Measurements from ENCODE around the gene COL1A1. TPM values are rescaled to one million over a fixed set of nuclear protein-coding genes. Genes with fewer than 3 reads are reported as not detected.

COL1A1 gene
- total RNA-seq, result 5,508 and 7,896 TPM in 2 replicates

DNA sequence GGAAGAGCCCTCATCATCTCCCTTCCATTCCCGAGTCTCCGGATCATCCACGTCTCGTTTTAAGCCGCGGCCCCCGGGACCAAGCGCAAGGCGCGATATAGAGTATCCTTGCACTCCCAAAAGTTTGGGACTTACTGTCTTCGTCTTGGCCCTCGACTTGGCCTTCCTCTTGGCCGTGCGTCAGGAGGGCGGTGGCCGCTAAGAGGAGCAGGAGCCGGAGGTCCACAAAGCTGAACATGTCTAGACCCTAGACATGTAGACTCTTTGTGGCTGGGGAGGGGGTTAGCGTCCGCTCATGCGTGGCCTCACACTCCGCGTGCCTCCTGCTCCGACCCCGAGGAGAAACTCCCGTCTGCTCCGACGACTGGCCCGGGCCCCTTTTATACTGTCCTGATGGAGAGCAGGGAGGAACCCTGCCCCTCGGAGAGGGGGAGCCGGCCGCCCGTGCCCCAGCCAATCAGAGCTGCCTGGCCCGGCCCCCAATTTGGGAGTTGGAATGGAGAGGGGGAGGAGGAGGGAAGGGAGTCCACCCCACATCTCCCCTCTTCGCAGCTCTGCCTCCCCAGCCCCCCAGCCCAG lies at the start of gene COL1A1:
Gene COL1A1 (minus strand): TSS at position 356 of the 579 bp plus-strand sequence. CDS start 118 bp downstream, at position 238.

DNA sequence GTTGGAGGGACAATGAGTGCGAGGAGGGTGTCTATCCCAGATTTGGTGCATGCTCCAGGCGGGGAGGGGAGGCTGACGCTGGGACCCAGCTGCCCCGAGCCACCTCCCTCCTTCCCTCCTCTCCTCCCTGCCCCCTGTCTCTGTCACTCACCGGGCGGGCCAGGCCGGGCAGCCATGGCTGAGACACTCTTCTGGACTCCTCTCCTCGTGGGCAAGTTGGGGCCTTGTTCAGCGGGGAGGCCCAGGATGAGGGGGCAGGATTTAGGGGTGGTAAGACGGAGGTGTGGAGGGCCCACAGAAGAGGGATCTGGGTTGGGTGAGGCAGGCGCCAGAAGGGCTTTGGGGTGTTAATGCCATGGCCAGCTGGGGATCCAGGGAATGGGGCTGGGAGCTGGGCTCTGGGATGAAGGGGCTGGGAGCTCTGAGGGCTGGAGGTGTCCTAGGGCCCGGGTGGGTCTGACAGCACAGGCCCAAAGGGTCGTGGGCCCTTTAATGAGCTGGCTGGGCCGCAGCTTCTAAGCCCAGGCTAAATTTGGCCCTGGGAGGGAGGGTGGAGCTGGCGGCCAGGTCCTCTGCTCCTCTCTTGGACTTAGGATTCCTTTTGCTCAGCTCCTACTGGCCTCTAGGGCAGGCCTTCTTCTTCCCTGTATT lies 35.4 kb downstream of the COL1A1 start, which contains the start of gene SGCA:
Gene SGCA (plus strand): TSS at position 139 of the 651 bp plus-strand sequence. CDS start 36 bp downstream, at position 175.

DNA sequence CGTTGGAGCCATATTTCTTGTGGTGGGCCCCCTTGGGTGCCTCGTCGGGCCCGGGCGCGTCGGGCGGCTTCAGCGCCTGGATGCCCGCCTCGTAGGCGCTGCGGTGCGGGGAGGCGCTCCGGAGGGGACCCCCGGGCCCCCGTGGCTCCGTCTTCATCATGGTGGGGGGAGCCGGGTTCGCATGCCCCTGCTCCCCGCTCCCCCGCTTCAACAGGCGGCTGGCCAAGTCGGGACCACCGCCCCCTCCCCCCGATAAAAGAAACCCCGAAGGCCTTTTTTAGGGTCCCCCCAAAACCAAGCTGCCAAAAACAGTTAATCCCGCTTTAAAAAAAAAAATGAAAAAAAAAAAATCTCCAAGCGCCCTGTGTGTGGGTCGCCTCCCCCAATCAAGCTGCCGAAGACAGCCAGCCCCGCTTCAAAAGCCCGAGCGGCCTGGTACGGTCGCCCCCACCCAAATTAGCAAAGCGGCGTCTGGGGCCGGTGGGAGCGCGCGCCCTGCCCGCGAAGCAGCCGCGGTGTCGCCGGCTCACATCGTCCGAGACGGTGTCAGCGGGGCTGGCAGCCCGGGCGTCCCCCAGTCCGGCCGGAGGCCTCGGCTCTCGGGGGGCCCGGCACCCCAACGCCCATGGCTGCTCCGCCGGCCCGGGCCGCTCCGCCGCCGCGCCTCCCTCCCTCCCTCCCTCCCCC lies 50.9 kb downstream of the COL1A1 start, which contains the start of gene PPP1R9B:
Gene PPP1R9B (minus strand): TSS at position 324 of the 687 bp plus-strand sequence. CDS start 164 bp downstream, at position 160.

Other genes with a start within 250 kb of the COL1A1 start
- not detected in 2 replicates for gene DLX4, start 232.4 kb downstream of the COL1A1 start, total RNA-seq
- not detected in 2 replicates for gene DLX3, start 206.4 kb downstream of the COL1A1 start, total RNA-seq
- 20.8 and 218 TPM in 2 replicates for gene ITGA3, start 145.5 kb downstream of the COL1A1 start, total RNA-seq
- 21.9 and 22.4 TPM in 2 replicates for gene PDK2, start 106.3 kb downstream of the COL1A1 start, total RNA-seq
- gene SAMD14, start 71.5 kb downstream of the COL1A1 start, total RNA-seq, result 1.4 and 3.2 TPM in 2 replicates
- 39.2 and 46.4 TPM in 2 replicates for gene PPP1R9B, start 51.0 kb downstream of the COL1A1 start, total RNA-seq
- 0.26 and 0.47 TPM in 2 replicates for gene SGCA, start 35.6 kb downstream of the COL1A1 start, total RNA-seq
- 0.09 TPM in 1 of 2 replicates, not detected in the other for gene TMEM92, start 72.8 kb upstream of the COL1A1 start, total RNA-seq
- 28.8 and 32.2 TPM in 2 replicates for gene XYLT2, start 144.5 kb upstream of the COL1A1 start, total RNA-seq
- gene MRPL27, start 171.6 kb upstream of the COL1A1 start, total RNA-seq, result 46.5 and 59.5 TPM in 2 replicates
- gene EME1, start 171.6 kb upstream of the COL1A1 start, total RNA-seq, result 0.35 and 3.4 TPM in 2 replicates
- gene LRRC59, start 195.9 kb upstream of the COL1A1 start, total RNA-seq, result 84.1 and 150 TPM in 2 replicates
- 26.7 and 40.0 TPM in 2 replicates for gene ACSF2, start 224.6 kb upstream of the COL1A1 start, total RNA-seq

Data from pericardium fibroblast (primary cell).